HepG2 (cell line): ENCODE results near the gene WWTR1.

Source experiments
- ATF7-NPFF ChIP-seq: sonication (generic); formaldehyde crosslinking; IDR thresholded peaks from 2 replicates; pipeline ENCODE4 v1.8.1; 2023; ENCODE audit warnings: mild to moderate bottlenecking, low read depth, missing genetic modification reagents, moderate library complexity
- CTCF ChIP-seq: sonication (generic); formaldehyde crosslinking; IDR thresholded peaks from 2 replicates; pipeline ENCODE4 v1.5.0; 2020; ENCODE audit warnings: mild to moderate bottlenecking, missing genetic modification reagents, moderate library complexity
- EP300 ChIP-seq, 3 experiments: sonication (generic) in 1 of 3; formaldehyde crosslinking in 1 of 3; IDR thresholded peaks; 2 replicates each; pipeline versions ENCODE4 v1.5.1 to v1.6.1; 2011 to 2020; ENCODE audit warnings: low read depth in 2 of 3, low read length in 2 of 3, borderline replicate concordance in 1 of 3, improper control_type of control experiment in 1 of 3, mild to moderate bottlenecking in 1 of 3, missing genetic modification reagents in 1 of 3, moderate library complexity in 1 of 3
- GTF2F1 ChIP-seq: fragments of 150-350 bp; IDR thresholded peaks from 2 replicates; pipeline ENCODE4 v1.6.1; 2014; ENCODE audit warnings: low read length
- PHF8 ChIP-seq: sonication (generic); formaldehyde crosslinking; IDR thresholded peaks from 2 replicates; pipeline ENCODE4 v1.5.0; 2020; ENCODE audit warnings: missing genetic modification reagents
- POLR2A ChIP-seq, 2 experiments: IDR thresholded peaks; 2 replicates each; pipeline ENCODE4 v1.6.1; 2011; ENCODE audit warnings: low read depth in 2 of 2, low read length in 2 of 2, mild to moderate bottlenecking in 1 of 2, moderate library complexity in 1 of 2; ENCODE audit not compliant: insufficient read depth in 1 of 2
- TBP ChIP-seq: sonication (generic); formaldehyde crosslinking; IDR thresholded peaks from 2 replicates; pipeline ENCODE4 v1.5.0; 2020; ENCODE audit warnings: missing genetic modification reagents
- ZBTB39 ChIP-seq: sonication (generic); formaldehyde crosslinking; IDR thresholded peaks from 2 replicates; pipeline ENCODE4 v1.5.0; 2020; ENCODE audit warnings: missing genetic modification reagents
- ZNF644 ChIP-seq: IDR thresholded peaks from 2 replicates; pipeline ENCODE4 v1.6.1; 2016; ENCODE audit warnings: low read depth

GRCh38 chr3:149571381-149571780, 86.4 kb downstream of the WWTR1 start:
- TF ChIP-seq GTF2F1 (no peak), POLR2A (IDR thresholded peaks at IDR 0.05; ENCODE audit: insufficient read depth in 1 of 2, low read depth in 2 of 2, low read length in 2 of 2) (no peak), TBP (CRISPR knock-in tag) (no peak), ZNF644 (no peak), CTCF (no peak), ATF7-NPFF (no peak), EP300 (IDR thresholded peaks at IDR 0.05; ENCODE audit: low read depth in 2 of 2, low read length in 2 of 2) (no peak), EP300 (CRISPR knock-in tag; IDR thresholded peaks at IDR 0.05; ENCODE audit: borderline replicate concordance) (no peak), ZBTB39 (CRISPR knock-in tag) (no peak), PHF8 (no peak)
